Osteoblast (primary cell): ENCODE data around the gene FSTL4. TPM values are rescaled to one million over a fixed set of nuclear protein-coding genes. Genes with fewer than 3 reads are reported as not detected.

Source experiments
- DNase-seq: peaks from one replicate; pipeline ENCODE4 v3.0.0; 2011; ENCODE audit warnings: low spot score, mixed read lengths; ENCODE audit not compliant: insufficient read length; ENCODE audit errors: missing footprints
- H2AFZ ChIP-seq: 2 replicates; pipeline ENCODE4 v1.6.0; 2011; ENCODE audit warnings: mild to moderate bottlenecking, low read length
- H3K27ac ChIP-seq: 2 replicates; pipeline ENCODE4 v1.5.1; 2011; ENCODE audit warnings: mild to moderate bottlenecking, low read depth, low read length, moderate library complexity
- H3K27me3 ChIP-seq: 2 replicates; pipeline ENCODE4 v1.6.0; 2012; ENCODE audit warnings: mild to moderate bottlenecking, control low read depth, inconsistent platforms, low read length, moderate library complexity; ENCODE audit not compliant: insufficient read depth
- H3K36me3 ChIP-seq: 2 replicates; pipeline ENCODE4 v1.5.1; 2011; ENCODE audit warnings: mild to moderate bottlenecking, low read length, control low read depth, moderate library complexity; ENCODE audit not compliant: insufficient read depth
- H3K4me1 ChIP-seq: 2 replicates; pipeline ENCODE4 v1.5.1; 2011; ENCODE audit warnings: mild to moderate bottlenecking, low read length, control low read depth, moderate library complexity; ENCODE audit not compliant: insufficient read depth
- H3K4me2 ChIP-seq: 2 replicates; pipeline ENCODE4 v1.6.0; 2011; ENCODE audit warnings: mild to moderate bottlenecking, low read length; ENCODE audit not compliant: insufficient read depth
- H3K4me3 ChIP-seq: fragments of 200-600 bp; sonication (generic); 3 replicates; pipeline ENCODE4 v1.5.1; 2012; ENCODE audit warnings: mild to moderate bottlenecking, low read length, inconsistent platforms; ENCODE audit not compliant: insufficient read depth
- H3K79me2 ChIP-seq: 2 replicates; pipeline ENCODE4 v1.6.0; 2012; ENCODE audit warnings: mild to moderate bottlenecking, low read length, control low read depth, inconsistent platforms; ENCODE audit not compliant: insufficient read depth
- H3K9me3 ChIP-seq: 2 replicates; pipeline ENCODE4 v1.5.1; 2011; ENCODE audit warnings: low read depth, low read length, control low read depth
- H4K20me1 ChIP-seq: 2 replicates; pipeline ENCODE4 v1.6.0; 2012; ENCODE audit warnings: mild to moderate bottlenecking, low read length, control low read depth; ENCODE audit not compliant: insufficient read depth
- CTCF ChIP-seq: IDR thresholded peaks from 2 replicates; pipeline ENCODE4 v1.5.1; 2011; ENCODE audit warnings: mild to moderate bottlenecking, low read depth, low read length, moderate library complexity; ENCODE audit errors: extremely low read depth
- total RNA-seq: library from RNA; depleted of rRNA; stranded (reverse); fragments of >200 nt; gene quantifications from 2 replicates; pipeline ENCODE4 v1.2.3, GENCODE V29; 2012

Gene FSTL4
- total RNA-seq, 1 donor = not detected

- no peaks in the 10 kb centered on the region for H3K9me3 ChIP-seq
- TF ChIP-seq CTCF = no peak
Measured at GRCh38 chr5:133164759-133165158, 447.6 kb downstream of the FSTL4 start.

GRCh38 chr5:133163839-133164238, 448.5 kb downstream of the FSTL4 start:
- H4K20me1 ChIP-seq = no peaks in the 10 kb centered on the region
- DNase-seq = no peak
- no peak overlapping the region for H3K27ac ChIP-seq
- no peaks in the 10 kb centered on the region for H3K27me3 ChIP-seq
- H3K79me2 ChIP-seq = no peaks in the 10 kb centered on the region
- no peak for TF ChIP-seq CTCF
- H3K4me1 ChIP-seq = no peaks in the 10 kb centered on the region
- no peaks in the 10 kb centered on the region for H3K36me3 ChIP-seq
- H3K4me3 ChIP-seq = no peak overlapping the region
- H2AFZ ChIP-seq = no peak overlapping the region
- no peak overlapping the region for H3K4me2 ChIP-seq
- H3K9me3 ChIP-seq = no peaks in the 10 kb centered on the region

More at GRCh38 chr5:133164759-133165158, 447.6 kb downstream of the FSTL4 start:
- Histone ChIP-seq H3K27ac (no peak overlapping the region), H3K4me1 (no peaks in the 10 kb centered on the region), H2AFZ (no peak overlapping the region), H3K36me3 (no peaks in the 10 kb centered on the region), H3K27me3 (no peaks in the 10 kb centered on the region), H3K4me3 (no peak overlapping the region), H4K20me1 (no peaks in the 10 kb centered on the region), H3K79me2 (no peaks in the 10 kb centered on the region), H3K4me2 (no peak overlapping the region)
- no peak for DNase-seq

GRCh38 chr5:133159543-133159942, 452.8 kb downstream of the FSTL4 start:
- DNase-seq = no peak
- Histone ChIP-seq H2AFZ (no peak overlapping the region), H3K4me1 (no peaks in the 10 kb centered on the region), H3K9me3 (no peaks in the 10 kb centered on the region), H3K4me2 (no peak overlapping the region), H3K27me3 (peaks cover 2% of the 10 kb centered on the region), H3K79me2 (no peaks in the 10 kb centered on the region), H3K36me3 (no peaks in the 10 kb centered on the region), H3K27ac (no peak overlapping the region), H4K20me1 (no peaks in the 10 kb centered on the region), H3K4me3 (no peak overlapping the region)
- no peak for TF ChIP-seq CTCF

- Histone ChIP-seq H3K9me3 (no peaks in the 10 kb centered on the region), H3K27ac (no peak overlapping the region), H4K20me1 (no peaks in the 10 kb centered on the region), H3K4me1 (no peaks in the 10 kb centered on the region), H2AFZ (no peak overlapping the region), H3K36me3 (no peaks in the 10 kb centered on the region), H3K4me2 (no peak overlapping the region), H3K27me3 (peaks cover 2% of the 10 kb centered on the region), H3K79me2 (no peaks in the 10 kb centered on the region), H3K4me3 (no peak overlapping the region)
- DNase-seq = no peak
- no peak for TF ChIP-seq CTCF
Measured at GRCh38 chr5:133155326-133155969, 456.9 kb downstream of the FSTL4 start.
